Left ventricle myocardium superior (tissue), 1 donor: ENCODE data around the gene CALHM1. TPM values are rescaled to one million over a fixed set of nuclear protein-coding genes. Genes with fewer than 3 reads are reported as not detected.
A peak's percentile ranks its signal among the peaks of the same experiment; 100 is the strongest.
"Not testable (repeated sequence)": the region's sequence is repeated elsewhere in the genome, so short reads cannot be mapped to it uniquely, and the experiment has no call there.

Experiments used
- ATAC-seq: fragments of 200-7000 bp; cut with Tn5 transposase; one replicate; pipeline ENCODE4 v1.9.1; 2020; ENCODE audit warnings: mild to moderate bottlenecking, moderate library complexity
- DNase-seq: peaks from one replicate; pipeline ENCODE4 v3.0.0-alpha.2; 2020
- intact Hi-C: fragments of 100-400 bp; cut with micrococcal nuclease; formaldehyde crosslinking; loops from one replicate; pipeline ENCODE4 v1.11.0; 2022
- total RNA-seq: library from RNA; stranded (reverse); fragmentation: NEBNext Ultra II Directional; extraction: Animal tissue kit (Norgen Biotek cat#: 25700); gene quantifications from one replicate; pipeline ENCODE4 v1.2.1, GENCODE V29; 2021
- donor health status: DM: no; HTN: yes; CAD: no; lungs with severe emphysema.

CALHM1 gene
- total RNA-seq, 1 donor from 2014 or later, result not detected

DNA sequence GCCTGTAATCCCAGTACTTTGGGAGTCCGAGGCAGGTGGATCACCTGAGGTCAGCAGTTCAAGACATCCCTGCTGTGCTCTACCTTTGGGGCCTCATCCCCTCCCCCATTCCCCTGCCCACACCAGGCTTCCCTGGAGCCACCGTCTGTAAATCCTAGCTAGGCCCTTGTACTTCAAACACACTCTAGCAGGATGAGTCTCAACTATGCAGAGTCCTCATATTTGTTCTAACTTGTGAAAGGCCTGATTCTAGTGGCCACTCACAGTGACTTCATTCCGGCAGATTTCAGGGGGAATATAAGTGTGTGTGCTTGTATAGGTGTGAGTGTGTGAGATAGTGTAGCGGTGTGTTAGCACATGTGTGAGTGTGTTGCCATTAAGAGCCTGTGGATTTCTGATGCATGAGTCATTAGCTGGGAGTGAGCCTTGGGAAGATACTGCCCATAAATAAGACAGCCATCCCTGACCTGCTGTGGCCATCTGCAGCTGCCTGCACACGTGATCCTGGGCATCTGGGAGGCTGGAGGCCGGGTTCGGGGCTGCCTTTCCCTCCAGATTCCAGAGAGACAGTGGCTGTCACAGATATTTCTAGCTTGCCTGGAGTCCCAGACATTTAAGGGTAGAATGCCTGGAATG, 33.1 kb upstream of the CALHM1 start:
- DNase-seq (no peak), ATAC-seq (peak; percentile 68)
- intact Hi-C loops, result no loop called here

GRCh38 chr10:103490986-103491314, 32.2 kb upstream of the CALHM1 start:
- DNase-seq (no peak), ATAC-seq (no peak)
- intact Hi-C loops, result no loop called here

DNA sequence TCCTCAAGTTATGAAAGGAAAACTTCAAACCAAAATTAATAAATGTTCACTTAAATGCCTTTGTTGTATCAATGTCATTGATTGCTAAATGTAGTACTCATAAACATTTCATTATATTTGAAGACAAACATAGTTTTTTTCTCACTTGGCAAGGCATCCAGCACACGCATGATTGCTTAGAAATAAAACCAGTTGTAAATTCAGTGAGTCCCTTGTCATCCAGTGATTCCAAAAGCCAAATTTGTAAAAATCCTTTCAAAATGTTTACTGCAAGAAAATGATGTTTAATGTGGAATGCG, 28.7 kb upstream of the CALHM1 start:
- intact Hi-C loops, result loop anchor here (5.0 kb wide), 1 partner anchor 70 kb away; no protein-coding TSS in a partner anchor
- no peak for ATAC-seq
- no peak for DNase-seq

DNA sequence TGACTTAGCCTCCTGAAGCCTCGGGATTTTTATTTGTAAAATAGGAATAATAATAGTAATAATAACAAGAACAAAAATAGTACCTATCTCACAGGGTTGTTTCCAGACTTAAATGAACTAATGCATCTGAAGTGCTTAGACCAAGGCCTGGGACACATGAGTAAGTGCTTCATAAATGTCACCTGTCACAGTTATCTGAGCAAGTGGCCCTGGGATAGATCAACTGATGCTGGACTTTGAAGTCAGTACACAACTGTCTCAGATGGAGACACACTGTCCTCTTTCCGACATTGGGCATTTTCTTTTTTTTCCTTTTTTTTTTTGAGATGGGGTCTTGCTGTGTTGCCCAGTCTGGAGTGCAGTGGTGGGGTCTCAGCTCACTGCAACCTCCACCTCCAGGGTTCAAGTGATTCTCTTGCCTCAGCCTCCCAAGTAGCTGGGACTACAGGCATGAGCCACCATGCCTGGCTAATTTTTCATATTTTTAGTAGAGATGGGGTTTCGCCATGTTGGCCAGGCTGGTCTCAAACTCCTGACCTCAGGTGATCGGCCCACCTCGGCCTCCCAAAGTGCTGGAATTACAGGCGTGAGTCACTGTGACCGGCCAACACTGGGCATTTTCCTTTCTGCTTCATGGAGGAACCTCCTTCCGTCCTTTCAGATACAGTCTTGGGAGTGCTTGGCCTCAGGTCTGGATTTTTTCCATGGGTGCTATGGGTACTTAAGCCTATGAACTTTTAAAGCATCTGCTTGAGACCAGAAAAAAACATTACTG, 28.1 kb upstream of the CALHM1 start:
- not testable (repeated sequence) for ATAC-seq, DNase-seq
- intact Hi-C loops, result loop anchor here (5.0 kb wide), 1 partner anchor 70 kb away; no protein-coding TSS in a partner anchor

GRCh38 chr10:103481974-103482531, 23.4 kb upstream of the CALHM1 start:
- ATAC-seq (peak; percentile 73), DNase-seq (no peak)
- intact Hi-C loops, result no loop called here

DNA sequence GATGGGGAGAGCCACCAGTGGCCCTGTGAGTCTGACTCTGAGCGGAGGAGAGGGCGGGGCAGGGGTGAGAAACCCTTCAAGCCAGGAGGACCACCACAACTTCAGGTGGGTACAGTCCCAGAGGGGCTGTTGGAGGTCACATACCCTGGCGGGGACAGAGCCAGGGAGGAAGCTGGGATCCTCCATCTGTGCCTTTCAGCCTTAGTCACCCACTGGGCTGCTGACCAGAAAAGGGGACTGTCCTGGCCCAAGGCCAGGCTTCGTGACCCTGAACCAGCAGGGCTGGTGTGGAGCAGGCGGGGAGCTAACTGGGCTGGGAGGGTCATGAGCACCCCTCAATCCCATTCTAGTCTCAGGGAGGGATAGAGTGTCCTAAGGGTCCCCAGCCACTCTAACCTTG, 21.8 kb upstream of the CALHM1 start:
- DNase-seq, result no peak
- intact Hi-C loops, result no loop called here
- ATAC-seq, result no peak

GRCh38 chr10:103479135-103479534, 20.4 kb upstream of the CALHM1 start, which contains the start of gene CALHM3:
Gene CALHM3 (minus strand): TSS chr10:103479240. CDS start chr10:103479032, 208 bp downstream.
- intact Hi-C loops, result no loop called here
- no peak for DNase-seq
- ATAC-seq, result no peak

- intact Hi-C loops, result no loop called here
- ATAC-seq (no peak), DNase-seq (no peak)
Measured at GRCh38 chr10:103478671-103479070, 20.0 kb upstream of the CALHM1 start.

- DNase-seq (no peak), ATAC-seq (no peak)
- intact Hi-C loops, result no loop called here
Measured at GRCh38 chr10:103476046-103476768, 17.5 kb upstream of the CALHM1 start.

- DNase-seq (no peak), ATAC-seq (no peak)
- intact Hi-C loops, result no loop called here
Measured at GRCh38 chr10:103475437-103475836, 16.7 kb upstream of the CALHM1 start.

DNA sequence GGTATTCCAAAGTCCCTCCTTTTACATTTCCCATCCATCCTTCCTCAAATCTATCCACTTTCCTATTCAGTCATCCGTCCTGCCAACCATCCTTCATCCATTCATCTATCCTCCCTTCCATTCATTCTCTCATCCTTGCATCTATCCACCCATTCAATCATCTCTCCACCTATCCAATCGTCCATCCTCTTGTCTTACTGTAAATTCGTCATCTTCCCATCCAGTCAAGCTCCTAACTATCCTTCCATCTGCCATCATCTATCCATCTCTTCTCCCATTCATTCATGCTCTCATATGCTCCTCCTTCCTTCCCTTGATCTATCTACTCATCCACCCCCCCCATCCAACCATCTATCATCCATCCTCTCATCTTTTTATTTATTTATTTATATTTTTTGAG, 15.4 kb upstream of the CALHM1 start:
- intact Hi-C loops, result no loop called here
- DNase-seq (no peak), ATAC-seq (no peak)

DNA sequence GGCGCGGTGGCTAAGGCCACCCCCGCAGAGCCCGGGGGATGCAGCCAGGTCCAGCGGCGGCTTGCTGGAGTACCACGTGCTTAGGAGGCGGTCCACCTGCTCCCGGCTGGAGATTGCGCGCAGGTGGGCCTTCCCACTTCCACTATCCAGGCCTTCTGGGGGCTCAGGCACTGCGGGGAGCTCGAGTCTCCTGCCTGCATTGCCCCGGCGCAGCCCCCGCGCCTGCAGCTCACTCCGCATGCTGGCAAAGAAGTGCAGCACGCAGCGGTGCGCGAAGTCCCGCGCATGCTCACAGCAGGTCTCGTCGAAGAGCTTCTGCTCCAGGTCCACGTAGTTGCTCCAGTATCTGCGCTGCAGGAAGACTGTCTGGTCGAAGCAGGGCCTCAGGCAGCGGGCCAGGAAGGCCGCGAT, 14.6 kb upstream of the CALHM1 start:
- ATAC-seq (no peak), DNase-seq (peak; percentile 45)
- intact Hi-C loops, result no loop called here

- no peak for ATAC-seq
Measured at GRCh38 chr10:103472005-103472404, 13.3 kb upstream of the CALHM1 start.

GRCh38 chr10:103470761-103471653, 12.3 kb upstream of the CALHM1 start:
- peak; percentile 79 for ATAC-seq
- peak; percentile 63 for DNase-seq
- intact Hi-C loops, result no loop called here

More at GRCh38 chr10:103472005-103472404, 13.3 kb upstream of the CALHM1 start:
- no peak for DNase-seq
- intact Hi-C loops, result no loop called here

GRCh38 chr10:103469201-103469600, 10.5 kb upstream of the CALHM1 start:
- intact Hi-C loops, result no loop called here

GRCh38 chr10:103467406-103467805, 8.7 kb upstream of the CALHM1 start:
- no peak for DNase-seq
- intact Hi-C loops, result no loop called here
- ATAC-seq, result no peak

More at GRCh38 chr10:103469201-103469600, 10.5 kb upstream of the CALHM1 start:
- no peak for ATAC-seq
- no peak for DNase-seq

DNA sequence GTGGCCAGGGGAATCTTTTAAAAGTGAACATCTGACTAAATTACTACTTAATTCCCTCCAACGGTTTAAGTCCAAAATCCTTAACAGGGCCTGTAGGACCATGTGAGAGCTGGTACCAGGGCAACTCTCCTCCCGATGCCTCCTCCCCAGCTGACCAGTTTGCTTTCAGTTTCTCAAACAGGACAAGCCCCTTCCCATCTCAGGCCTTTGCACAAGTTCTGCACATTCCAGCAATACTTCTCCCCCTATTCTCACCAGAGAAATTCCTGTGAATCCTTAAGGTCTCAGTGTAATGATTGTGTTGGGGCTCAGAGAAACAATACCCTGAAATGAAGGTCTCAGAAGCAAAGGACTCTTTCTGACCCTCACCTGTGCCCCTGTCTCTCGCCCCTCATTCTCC, 8.0 kb upstream of the CALHM1 start:
- ATAC-seq (no peak), DNase-seq (no peak)
- intact Hi-C loops, result no loop called here

GRCh38 chr10:103465411-103466179, 6.9 kb upstream of the CALHM1 start:
- ATAC-seq (no peak), DNase-seq (no peak)
- intact Hi-C loops, result no loop called here
